Measurements from ENCODE around the gene ZNF821.

The ZNF821 gene

GRCh38 chr16:71852561-71852960, 31.4 kb downstream of the ZNF821 start:
- H3K9me3 ChIP-seq (ENCODE audit: control insufficient read depth, insufficient read depth, low read length) = no peaks in the 10 kb centered on the region
- H3K27ac ChIP-seq (ENCODE audit: low read depth, low read length) = no peak overlapping the region
- no peaks in the 10 kb centered on the region for H3K9me2 ChIP-seq (replicated peaks; ENCODE audit: control insufficient read depth, low read length)
- H3K27me3 ChIP-seq (ENCODE audit: control insufficient read depth, low read length) = no peaks in the 10 kb centered on the region
- H3K79me2 ChIP-seq (ENCODE audit: control insufficient read depth, low read length) = peaks cover 54% of the 10 kb centered on the region
- TF ChIP-seq EZH2phosphoT487 (IDR thresholded peaks at IDR 0.05; ENCODE audit: borderline replicate concordance, low read length) = no peak
- TF ChIP-seq, protein P1, sequence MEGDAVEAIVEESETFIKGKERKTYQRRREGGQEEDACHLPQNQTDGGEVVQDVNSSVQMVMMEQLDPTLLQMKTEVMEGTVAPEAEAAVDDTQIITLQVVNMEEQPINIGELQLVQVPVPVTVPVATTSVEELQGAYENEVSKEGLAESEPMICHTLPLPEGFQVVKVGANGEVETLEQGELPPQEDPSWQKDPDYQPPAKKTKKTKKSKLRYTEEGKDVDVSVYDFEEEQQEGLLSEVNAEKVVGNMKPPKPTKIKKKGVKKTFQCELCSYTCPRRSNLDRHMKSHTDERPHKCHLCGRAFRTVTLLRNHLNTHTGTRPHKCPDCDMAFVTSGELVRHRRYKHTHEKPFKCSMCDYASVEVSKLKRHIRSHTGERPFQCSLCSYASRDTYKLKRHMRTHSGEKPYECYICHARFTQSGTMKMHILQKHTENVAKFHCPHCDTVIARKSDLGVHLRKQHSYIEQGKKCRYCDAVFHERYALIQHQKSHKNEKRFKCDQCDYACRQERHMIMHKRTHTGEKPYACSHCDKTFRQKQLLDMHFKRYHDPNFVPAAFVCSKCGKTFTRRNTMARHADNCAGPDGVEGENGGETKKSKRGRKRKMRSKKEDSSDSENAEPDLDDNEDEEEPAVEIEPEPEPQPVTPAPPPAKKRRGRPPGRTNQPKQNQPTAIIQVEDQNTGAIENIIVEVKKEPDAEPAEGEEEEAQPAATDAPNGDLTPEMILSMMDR (IDR thresholded peaks at IDR 0.05; ENCODE audit: low read depth, low read length, poor library complexity, severe bottlenecking) = no peak
- H3K36me3 ChIP-seq (ENCODE audit: control insufficient read depth, low read length) = peaks cover 77% of the 10 kb centered on the region
- peaks cover 24% of the 10 kb centered on the region for H3K4me1 ChIP-seq (ENCODE audit: control insufficient read depth, low read length)
- peak overlapping the region; percentile 68 for H3K4me2 ChIP-seq (ENCODE audit: low read length)
- H3K4me3 ChIP-seq (ENCODE audit: low read length) = 0 out of 2 replicates have a peak overlapping the region, but pooled peaks have one; percentile 30
- no peaks in the 10 kb centered on the region for H3F3A ChIP-seq (ENCODE audit: control insufficient read depth, insufficient read depth)
- peaks cover 23% of the 10 kb centered on the region for H4K20me1 ChIP-seq (ENCODE audit: control insufficient read depth, insufficient read depth, low read depth, low read length)

DNA sequence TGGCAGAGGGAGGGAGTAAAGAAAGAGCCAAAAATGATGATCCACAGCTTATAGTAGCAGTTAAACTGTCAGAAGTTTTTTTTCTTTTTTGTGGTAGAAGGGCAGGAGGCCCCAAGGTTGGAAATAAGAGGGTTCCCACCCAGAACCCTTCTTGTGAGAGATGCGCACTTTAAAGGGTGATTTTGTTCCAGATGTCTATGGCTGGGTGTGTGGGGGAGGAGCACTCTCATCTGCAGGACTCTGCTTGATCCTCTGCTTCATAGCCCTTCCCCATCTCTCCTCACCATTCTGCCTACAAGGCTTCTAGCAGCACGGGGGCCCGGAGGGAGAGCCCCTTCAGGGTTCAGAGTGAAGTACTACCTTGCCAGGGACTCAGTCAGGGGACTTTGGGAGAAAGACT, 31.8 kb downstream of the ZNF821 start:
- no peaks in the 10 kb centered on the region for H3K27me3 ChIP-seq (ENCODE audit: control insufficient read depth, low read length)
- no peak overlapping the region for H3K27ac ChIP-seq (ENCODE audit: low read depth, low read length)
- peaks cover 22% of the 10 kb centered on the region for H4K20me1 ChIP-seq (ENCODE audit: control insufficient read depth, insufficient read depth, low read depth, low read length)
- TF ChIP-seq, protein P1 (IDR thresholded peaks at IDR 0.05; ENCODE audit: low read depth, low read length, poor library complexity, severe bottlenecking) = no peak
- no peak for TF ChIP-seq EZH2phosphoT487 (IDR thresholded peaks at IDR 0.05; ENCODE audit: borderline replicate concordance, low read length)
- H3K79me2 ChIP-seq (ENCODE audit: control insufficient read depth, low read length) = peaks cover 55% of the 10 kb centered on the region
- no peaks in the 10 kb centered on the region for H3K9me2 ChIP-seq (replicated peaks; ENCODE audit: control insufficient read depth, low read length)
- peaks cover 79% of the 10 kb centered on the region for H3K36me3 ChIP-seq (ENCODE audit: control insufficient read depth, low read length)
- peaks cover 28% of the 10 kb centered on the region for H3K4me1 ChIP-seq (ENCODE audit: control insufficient read depth, low read length)
- H3K4me3 ChIP-seq (ENCODE audit: low read length) = no peak overlapping the region
- H3K9me3 ChIP-seq (ENCODE audit: control insufficient read depth, insufficient read depth, low read length) = no peaks in the 10 kb centered on the region
- H3K4me2 ChIP-seq (ENCODE audit: low read length) = no peak overlapping the region
- H3F3A ChIP-seq (ENCODE audit: control insufficient read depth, insufficient read depth) = no peaks in the 10 kb centered on the region

- Histone ChIP-seq H3K9me2 (replicated peaks; ENCODE audit: control insufficient read depth, low read length) (no peaks in the 10 kb centered on the region), H3F3A (ENCODE audit: control insufficient read depth, insufficient read depth) (no peaks in the 10 kb centered on the region), H3K27ac (ENCODE audit: low read depth, low read length) (no peak overlapping the region), H3K36me3 (ENCODE audit: control insufficient read depth, low read length) (peaks cover 78% of the 10 kb centered on the region), H3K4me1 (ENCODE audit: control insufficient read depth, low read length) (peaks cover 33% of the 10 kb centered on the region), H3K79me2 (ENCODE audit: control insufficient read depth, low read length) (peaks cover 59% of the 10 kb centered on the region), H3K27me3 (ENCODE audit: control insufficient read depth, low read length) (no peaks in the 10 kb centered on the region), H3K4me3 (ENCODE audit: low read length) (no peak overlapping the region), H4K20me1 (ENCODE audit: control insufficient read depth, insufficient read depth, low read depth, low read length) (peaks cover 23% of the 10 kb centered on the region), H3K9me3 (ENCODE audit: control insufficient read depth, insufficient read depth, low read length) (no peaks in the 10 kb centered on the region), H3K4me2 (ENCODE audit: low read length) (no peak overlapping the region)
- TF ChIP-seq EZH2phosphoT487 (IDR thresholded peaks at IDR 0.05; ENCODE audit: borderline replicate concordance, low read length) = no peak
- TF ChIP-seq, protein P1 (IDR thresholded peaks at IDR 0.05; ENCODE audit: low read depth, low read length, poor library complexity, severe bottlenecking) = no peak
These were observed 32.2 kb downstream of the ZNF821 start for GRCh38 chr16:71851746-71852145.

Data from DOHH2 (cell line).